Measurements from ENCODE around the gene AGO4.
"Not testable (repeated sequence)": the region's sequence is repeated elsewhere in the genome, so short reads cannot be mapped to it uniquely, and the experiment has no call there.

AGO4 gene

DNA sequence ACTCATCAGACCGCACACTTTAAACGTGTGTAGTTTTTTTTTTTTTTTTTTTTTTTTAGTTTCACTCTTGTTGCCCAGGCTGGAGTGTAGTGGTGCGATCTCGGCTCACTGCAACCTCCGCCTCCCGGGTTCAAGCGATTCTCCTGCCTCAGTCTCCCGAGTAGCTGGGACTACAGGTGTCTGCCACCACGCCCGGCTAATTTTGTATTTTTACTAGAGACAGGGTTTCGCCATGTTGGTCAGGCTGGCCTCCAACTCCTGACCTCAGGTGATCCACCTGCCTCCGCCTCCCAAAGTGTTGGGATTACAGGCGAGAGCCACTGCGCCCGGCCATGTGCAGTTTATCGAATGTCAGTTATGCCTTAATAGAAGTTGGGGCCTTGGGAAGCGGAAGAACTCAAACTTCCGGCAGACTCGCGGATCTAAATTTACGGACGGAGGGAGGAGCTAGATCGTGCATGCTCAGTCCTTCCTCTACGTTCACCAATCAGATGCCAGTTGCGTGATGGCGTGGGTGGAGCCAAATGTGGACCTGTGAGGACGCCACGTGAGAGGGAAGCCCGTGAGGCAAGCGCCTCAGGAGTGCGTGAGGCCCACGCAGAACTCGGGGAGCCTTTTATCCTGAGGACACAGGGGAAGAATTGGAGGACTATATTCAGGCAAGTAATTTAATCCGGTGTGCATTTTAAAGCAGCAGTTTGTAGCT lies 61.6 kb downstream of the AGO4 start:
- DNase-seq = not testable (repeated sequence)

DNA sequence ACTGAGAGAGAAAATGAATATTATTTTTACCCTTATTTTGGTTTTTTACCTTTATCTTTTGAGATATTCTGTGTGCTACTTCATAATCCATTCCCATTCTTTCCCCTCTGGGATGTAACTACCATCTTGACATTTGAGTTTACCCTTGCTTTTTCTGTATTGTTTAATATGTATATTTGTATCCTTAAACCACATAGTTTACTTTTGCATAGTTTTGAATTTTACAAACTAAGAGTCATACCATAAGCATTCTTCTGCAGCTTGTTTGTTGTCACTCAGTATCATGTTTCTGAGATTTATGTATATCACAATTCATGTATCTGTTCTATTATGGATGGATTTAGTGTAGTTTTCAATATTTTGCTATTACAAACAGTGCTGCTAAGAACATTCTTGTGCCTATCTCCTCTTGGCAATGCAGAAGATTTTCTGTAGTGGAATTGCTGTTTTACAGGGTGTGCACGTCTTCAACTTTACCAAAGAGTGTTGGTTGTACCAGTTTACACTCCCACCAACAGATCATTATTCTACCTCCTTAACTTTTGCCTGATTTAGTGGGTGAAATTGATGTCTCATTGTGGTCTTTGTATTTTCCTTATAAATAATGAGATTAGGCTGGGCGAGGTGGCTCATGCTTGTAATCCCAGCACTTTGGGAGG lies 63.0 kb downstream of the AGO4 start:
- DNase-seq = no peak

DNA sequence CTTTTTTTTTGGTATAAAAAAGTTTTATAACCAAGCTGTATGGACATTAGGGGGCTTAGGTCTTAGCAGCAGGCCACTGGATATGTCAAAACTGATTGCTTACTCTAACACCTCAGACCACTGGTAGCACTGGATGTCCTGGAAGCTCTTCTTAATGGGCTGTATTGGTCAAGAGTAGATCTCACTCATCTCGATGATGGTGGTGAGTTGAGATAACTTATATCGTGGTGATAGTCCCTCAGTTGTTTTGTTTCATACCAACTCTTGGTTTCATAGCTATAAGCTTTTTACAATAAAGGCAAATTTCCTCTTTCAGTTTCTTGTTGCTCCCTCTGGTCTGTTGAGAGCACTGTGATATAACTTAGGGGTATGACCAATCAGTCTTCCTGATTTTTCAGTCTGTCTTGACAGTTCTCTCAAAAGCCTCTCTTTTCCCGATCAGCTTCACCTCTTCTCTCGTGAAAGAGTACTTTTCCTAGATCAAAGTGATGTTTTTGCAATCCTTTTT lies 65.5 kb downstream of the AGO4 start:
- DNase-seq = no peak

DNA sequence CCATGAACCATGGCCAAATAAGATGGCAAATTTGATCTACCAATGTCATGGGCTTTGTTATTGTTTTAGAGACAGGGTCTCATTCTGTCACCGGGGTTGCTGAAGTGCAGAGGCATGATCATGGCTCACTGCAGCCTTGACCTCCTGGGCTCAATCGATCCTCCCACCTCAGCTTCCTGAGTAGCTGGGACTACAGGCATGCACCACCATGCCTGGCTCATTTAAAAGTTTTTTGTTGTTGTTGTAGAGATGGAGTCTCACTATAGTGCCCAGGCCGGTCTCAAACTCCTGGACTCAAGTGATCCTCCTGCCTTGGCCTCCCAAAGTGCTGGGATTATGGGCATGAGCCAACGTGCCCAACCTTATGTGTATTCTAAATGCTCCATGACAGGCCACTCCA lies 66.3 kb downstream of the AGO4 start:
- DNase-seq = not testable (repeated sequence)

DNA sequence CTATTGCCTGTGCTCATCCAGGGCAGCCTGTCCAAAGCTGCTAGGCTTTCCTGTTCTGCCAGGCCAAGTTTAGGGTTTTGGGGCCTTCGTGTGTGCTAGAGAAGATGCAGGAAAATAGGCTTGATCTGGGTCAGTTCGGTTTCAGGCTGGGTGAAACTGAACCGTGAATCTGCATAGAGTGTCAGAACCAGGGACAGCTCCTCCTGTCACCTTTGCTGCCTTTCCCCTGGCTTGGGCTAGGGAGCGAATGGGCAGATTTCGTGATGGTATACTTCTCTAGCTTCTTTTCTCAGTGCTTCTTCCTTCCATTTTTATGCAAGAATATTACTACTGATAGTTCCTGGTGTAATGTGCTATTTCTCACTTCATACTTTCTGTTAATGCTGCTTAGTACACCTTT lies 69.2 kb downstream of the AGO4 start:
- no peak for DNase-seq

DNA sequence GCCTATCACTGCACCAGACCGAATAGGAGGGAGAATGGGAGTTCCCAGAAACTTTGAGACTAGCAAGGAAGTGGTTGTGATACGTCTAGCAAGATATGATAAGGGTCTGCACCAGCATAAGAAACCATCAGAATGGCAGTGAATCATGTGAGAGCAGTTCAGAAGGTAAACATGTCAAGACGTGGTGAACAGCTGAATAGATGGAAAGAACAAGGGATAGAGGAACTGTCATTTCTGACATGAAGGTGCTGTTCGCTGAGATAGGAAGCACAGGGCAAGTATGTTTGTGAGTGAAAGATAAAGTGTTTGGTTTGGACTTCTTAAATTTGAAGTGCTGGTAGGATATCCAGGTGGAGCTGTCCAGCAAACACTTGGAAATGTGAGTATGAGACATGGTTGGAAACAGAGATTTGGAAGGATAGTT lies 74.0 kb downstream of the AGO4 start:
- DNase-seq = no peak

DNA sequence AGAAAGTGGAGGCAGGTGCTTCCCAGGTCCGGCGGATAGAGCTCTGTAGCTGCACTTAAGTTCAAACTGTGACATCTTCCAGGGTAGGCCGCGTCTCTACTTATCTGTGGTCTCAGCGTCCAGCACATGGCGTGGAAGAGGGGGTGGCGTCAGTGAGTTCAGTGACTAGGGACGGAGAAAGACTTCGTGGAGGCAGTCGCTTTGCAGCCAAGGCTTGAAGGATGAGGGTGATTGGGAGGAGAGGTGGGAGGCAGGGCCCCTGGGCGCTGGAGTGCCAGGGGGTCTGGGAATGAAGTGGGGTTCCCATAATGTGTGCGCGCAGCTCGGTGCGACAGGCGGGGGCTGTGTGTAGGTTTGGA lies 74.7 kb downstream of the AGO4 start:
- DNase-seq = no peak

DNA sequence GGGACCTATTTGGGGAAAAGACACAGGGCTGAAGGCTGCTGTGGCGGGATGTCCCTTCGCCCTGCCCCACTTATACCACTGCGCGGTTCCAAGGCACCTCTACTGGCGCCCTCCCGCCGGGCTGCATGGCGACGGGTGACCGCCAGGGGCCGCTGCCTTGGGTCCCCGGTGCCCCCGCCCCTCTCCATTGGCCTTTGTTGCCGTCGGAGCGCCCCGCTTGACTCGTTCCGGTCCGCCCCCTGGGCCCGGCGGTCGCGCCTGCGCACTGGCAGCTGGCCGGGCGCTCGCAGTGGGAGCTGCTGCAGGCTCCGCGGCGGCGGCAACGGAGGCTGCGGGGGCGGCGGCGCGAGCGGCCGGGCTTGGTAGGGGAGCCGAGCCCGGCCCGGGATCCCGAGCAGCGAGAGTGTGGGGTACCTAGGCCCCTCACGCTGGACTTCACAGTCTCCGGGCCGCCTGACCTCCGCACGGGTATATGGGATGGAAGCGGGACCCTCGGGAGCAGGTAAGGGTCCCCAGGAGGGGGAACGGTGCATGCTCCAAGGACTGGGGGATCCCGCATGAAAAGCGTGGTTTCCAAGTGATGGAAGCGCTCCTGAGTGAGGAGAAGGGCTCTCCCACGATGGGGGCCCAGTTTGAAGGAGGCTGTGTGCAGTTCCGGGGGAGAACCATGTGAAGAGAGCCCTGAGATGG lies 75.3 kb downstream of the AGO4 start, which contains the start of gene AGO1:
Gene AGO1, plus strand, starts transcription at position 265 of the 690 bp plus-strand sequence. Its CDS starts 213 bp downstream, at position 478.
- DNase-seq = peak; percentile 43

DNA sequence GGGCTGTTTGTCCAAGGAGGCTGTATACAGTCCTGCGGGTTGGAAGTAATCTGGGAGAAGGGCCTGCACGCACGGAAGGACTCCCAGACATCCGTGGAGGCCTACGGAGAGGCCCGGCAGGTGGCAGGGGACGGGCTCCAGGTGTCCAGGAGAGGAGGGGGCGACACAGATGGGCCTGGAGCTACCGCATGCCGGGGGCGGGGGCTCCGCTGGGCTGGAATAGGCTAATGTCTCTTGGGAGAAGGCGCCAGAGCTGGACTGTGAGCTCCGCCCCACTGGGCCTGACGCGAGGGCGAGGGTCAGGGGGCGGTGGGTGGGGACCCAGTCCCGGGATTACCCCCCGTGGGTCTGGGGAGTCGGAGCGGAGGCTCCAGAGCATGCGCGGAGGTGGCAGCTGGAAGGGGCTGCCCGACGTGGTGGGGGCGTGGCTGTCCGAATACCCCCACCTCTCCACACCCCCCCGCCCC lies 75.9 kb downstream of the AGO4 start:
- DNase-seq = no peak

DNA sequence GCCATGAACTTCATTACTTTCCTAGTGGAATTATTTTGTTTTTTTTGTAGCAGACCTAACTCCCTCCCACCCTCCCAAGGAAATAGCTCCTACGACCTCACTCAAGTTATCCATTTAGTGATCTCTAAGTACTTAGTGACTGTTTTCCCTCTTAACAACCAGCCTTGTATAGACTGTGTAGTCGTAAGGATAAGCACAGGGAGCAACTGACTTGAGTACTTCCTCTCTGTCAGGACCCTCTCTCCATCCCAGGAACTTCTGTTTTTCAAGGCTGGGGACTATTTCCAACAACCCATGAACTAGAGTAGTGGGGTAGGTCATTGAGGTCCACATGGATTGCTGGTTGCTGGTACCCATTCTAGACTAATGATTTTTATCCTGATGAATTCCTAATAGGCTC lies 77.1 kb downstream of the AGO4 start:
- DNase-seq = no peak

DNA sequence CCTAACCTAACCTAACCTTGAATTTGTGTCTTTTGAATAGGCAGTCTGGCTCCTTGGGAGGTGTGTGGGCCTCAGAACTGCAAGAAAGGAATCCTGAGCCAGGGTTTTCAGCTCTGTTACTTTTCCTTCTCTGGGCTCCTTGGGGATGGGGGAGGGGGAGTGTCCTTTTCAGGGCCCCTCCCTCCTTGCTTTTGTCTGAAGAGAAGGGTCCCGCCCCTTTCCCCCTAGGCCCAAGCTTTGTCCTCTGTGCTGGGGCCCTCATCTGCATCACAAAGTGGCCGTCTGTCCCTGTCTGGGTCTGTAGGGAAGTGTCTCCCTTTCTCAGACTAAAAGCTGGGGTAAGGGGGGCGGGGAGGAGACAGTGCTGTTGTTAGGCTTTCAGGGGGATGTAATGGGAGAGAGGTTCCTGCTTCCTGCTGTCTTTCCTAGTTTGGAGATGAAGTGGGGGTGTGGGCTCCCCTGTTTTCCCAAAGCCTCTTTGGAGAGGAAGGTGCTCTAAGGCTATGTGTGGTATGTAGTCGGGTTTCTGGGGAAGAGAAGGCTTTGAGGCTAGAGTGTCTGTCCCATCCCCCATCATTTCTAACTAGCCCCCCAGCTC lies 78.2 kb downstream of the AGO4 start:
- no peak for DNase-seq

DNA sequence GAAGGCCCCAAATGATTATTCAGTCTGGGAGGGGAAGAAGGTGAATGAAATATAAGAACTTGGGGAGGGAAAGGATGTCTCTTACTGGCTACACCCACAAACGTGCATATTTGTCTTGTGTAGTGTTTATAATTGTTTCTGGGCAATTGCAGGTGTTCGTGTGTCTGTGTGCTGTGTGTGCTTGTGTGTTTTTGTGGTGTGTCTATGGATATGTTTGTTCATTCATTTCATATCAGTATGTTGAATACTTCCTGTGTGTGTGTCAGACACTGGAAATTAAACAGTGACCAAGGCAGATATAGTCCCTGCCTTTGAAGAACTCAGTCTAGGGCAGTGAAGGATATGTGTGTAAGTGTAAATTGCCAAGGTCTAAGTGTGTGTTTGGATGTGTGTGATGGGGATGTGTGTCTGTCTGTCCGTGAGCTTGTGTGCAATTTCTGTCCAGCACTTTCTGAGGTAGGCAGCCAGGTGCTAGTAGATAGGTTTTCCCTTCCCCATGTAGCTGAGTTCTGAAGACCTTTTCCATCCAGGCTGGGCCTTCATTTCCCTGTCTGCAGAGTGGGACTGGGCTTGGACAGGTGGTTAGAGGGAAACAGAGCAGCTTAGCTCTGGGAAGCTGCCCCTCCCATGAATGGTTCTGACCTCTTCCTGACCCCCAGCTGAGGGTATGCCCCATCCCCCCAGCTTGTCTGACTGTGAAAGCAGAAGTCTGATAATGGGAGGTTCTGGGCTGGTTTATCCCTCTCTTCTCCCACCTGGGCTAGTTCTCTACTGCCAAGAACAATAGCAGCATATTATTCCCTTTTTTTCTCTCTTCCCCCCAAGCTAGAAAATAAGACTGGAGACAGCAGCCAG lies 79.0 kb downstream of the AGO4 start:
- DNase-seq = no peak

DNA sequence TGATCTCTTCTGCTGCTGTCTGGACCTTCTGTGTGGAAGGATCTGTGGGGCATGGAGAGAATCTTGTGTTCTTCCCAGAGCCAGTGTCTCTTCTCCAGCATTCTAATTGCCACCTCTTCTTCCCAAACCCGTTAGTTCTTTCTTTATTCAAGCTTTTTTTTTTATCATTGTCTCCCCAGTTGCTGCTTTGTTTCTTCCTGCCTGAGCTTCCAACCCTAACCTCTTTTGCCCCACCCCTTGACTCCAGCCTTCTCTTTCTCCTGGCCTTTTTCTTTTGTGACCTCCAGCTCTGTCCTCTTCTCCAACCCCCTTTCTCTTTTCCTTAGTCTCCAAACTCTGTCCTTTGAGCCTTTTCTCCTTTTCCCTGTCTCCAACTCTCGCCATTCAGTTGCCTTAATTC lies 79.7 kb downstream of the AGO4 start:
- no peak for DNase-seq

DNA sequence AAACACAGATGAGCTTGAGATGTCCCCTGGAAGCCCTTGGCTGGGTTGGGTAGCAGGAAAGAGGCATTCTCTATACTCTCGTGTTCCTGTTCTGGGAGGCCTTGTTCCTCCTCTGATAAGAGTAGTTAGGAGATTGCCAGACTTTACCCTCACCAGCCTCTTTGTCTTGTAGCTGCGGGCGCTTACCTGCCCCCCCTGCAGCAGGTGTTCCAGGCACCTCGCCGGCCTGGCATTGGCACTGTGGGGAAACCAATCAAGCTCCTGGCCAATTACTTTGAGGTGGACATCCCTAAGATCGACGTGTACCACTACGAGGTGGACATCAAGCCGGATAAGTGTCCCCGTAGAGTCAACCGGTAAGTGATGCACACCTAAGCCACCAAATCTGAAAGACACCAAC lies 80.4 kb downstream of the AGO4 start:
- DNase-seq = no peak

DNA sequence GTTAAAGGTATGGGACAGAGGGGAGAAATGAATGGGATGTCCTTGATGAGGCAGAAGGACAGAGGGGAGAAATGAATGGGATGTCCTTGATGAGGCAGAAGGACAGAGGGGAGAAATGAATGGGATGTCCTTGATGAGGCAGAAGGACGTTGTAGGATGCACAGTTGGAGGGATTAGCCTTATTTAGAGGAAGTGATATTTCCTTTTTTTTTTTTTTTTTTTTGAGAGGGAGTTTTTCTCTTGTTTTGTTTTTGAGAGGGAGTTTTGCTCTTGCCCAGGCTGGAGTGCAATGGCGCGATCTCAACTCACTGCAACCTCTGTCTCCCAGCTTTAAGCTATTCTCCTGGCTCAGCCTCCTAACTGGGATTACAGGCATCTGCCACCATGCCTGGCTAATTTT lies 81.2 kb downstream of the AGO4 start:
- DNase-seq = not testable (repeated sequence)

DNA sequence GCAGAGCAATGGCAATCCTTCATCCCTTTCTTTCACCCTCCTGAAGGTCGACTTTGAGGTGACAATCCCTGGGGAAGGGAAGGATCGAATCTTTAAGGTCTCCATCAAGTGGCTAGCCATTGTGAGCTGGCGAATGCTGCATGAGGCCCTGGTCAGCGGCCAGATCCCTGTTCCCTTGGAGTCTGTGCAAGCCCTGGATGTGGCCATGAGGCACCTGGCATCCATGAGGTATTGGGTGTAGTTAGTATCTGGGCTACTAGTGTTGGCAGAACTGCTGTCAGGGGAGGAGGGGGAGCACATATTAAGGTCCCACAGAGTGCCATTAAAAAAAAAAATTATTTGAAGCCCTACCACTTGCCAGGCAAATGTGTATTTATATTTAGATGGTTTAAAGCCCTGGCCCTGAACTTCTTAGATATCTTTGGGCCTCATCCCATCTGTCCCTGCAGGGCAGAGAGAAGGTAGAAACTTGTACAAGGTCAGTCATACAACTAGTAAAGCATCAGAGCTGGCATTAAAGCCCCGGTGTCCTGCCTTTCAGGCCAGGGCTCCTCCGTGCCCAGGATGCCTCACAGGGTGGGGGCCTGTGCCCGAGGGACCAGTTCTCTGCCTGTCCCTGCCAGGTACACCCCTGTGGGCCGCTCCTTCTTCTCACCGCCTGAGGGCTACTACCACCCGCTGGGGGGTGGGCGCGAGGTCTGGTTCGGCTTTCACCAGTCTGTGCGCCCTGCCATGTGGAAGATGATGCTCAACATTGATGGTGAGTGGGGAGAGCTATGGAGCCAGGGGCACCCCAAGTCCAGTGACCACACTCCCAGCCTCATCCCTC lies 85.4 kb downstream of the AGO4 start:
- no peak for DNase-seq

DNA sequence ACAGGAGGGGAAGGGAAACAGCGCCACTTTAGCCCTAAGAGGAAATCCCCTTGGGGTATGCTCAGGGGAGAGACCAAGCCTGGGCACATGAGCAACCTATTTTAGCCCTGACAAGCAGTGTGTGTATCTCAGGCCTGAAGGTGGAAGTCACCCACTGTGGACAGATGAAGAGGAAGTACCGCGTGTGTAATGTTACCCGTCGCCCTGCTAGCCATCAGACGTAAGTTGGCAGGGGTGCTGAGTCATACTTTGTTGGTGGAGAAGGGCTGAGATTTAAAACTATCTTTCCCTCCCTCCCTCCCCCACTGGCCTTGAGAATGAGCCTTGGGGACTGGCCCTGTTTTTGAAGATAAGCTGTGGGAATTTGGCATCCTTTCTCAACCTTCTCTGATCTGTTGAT lies 86.4 kb downstream of the AGO4 start:
- DNase-seq = no peak

DNA sequence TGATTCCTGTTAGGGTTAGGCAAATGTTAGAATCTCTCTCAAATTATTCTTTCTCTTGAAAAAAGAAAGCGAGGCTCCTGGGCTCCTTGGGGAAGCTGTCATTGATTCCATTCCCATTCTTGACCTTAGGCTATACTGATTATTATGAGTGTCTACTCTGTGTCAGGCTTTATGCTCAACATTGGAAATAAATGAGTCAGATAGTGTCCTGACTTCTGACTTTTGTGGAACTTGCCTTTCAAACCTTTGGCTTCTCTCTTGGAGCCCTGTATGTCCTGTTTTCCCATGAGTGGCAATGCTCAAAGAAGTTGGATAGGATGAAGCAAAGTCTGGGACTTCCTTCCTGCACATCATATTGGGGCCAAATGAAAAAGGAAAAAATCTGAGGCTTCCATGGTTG lies 86.8 kb downstream of the AGO4 start:
- DNase-seq = no peak

DNA sequence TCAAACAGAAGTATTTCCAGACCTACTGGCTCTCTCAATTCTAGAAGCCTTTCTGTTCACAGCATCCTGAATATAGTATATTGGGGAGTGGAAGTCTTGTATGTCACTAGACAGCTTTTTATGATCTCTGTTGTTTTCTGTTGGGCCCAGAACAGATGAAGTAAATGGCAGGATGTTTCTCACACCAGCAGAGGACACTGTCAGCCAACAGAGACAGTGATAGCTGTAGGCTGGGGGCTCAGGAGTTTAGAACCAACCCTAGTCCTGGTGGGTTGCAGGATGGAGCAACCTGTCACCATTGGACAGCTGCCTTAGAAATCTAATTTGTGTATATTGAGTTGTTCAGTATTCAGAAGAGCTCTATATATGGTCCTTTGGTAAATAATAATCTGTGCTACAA lies 92.1 kb downstream of the AGO4 start:
- DNase-seq = no peak

DNA sequence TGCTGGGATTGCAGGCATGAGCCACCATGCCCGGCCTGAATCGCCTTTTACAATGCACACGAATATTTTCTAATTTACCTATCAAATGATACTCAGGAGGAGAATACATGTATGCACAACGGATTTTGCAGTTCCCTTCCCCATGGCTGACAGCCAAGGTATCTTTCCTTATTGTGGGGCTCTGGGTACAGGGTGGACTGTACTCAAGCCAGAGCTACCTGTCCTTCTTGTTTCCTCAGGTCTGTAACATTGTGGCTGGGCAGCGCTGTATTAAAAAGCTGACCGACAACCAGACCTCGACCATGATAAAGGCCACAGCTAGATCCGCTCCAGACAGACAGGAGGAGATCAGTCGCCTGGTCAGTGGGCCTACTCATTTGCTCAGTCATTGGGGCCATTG lies 93.4 kb downstream of the AGO4 start:
- no peak for DNase-seq

DNA sequence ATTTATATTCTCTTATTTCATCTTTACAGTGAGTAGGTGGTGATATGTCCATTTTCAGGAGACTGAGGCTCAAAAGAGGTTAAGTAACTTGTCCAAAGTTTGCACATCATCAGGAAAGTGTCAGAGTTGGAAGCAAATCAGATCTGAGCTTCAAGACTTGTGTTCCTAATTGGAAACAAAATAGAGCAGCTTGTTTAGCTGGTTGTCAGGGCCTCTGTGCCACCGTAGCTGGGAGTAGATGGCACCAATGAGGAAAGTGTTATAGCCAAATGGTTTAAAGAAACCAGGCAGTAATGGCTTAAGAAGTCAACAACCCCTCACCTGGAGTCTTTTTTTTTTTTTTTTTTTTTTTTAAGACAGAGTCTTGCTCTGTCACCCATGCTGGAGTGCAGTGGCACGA lies 94.9 kb downstream of the AGO4 start:
- no peak for DNase-seq
